Activated T-helper 2 cell treated with anti-CD3 and anti-CD28 coated beads, Interferon-gamma antibody, Interleukin-2, Interleukin-4, amounts not matched to agents 10 μg/mL and 5 μg/mL and 100 μg/mL, durations not matched to agents 14 hours and 24 hours and 36 hours (primary cell): Measurements from ENCODE around the gene LCE7A. TPM values are rescaled to one million over a fixed set of nuclear protein-coding genes. Genes with fewer than 3 reads are reported as not detected.

ENCODE experiments used
- DNase-seq: peaks from one replicate; pipeline ENCODE4 v3.0.0; 2021; ENCODE audit warnings: low spot score
- H3K27ac Mint-ChIP-seq: one replicate; pipeline ENCODE4 v1.8.0; 2021; ENCODE audit warnings: mixed read lengths
- H3K27me3 Mint-ChIP-seq: one replicate; pipeline ENCODE4 v1.8.0; 2021; ENCODE audit warnings: low read depth, mixed read lengths
- H3K36me3 Mint-ChIP-seq: one replicate; pipeline ENCODE4 v1.8.0; 2021; ENCODE audit warnings: low read depth, mixed read lengths
- H3K4me1 Mint-ChIP-seq: one replicate; pipeline ENCODE4 v1.8.0; 2021; ENCODE audit warnings: low read depth, mixed read lengths
- H3K4me3 Mint-ChIP-seq: one replicate; pipeline ENCODE4 v1.8.0; 2021; ENCODE audit warnings: low read depth, mild to moderate bottlenecking, moderate library complexity, mixed read lengths
- H3K9me3 Mint-ChIP-seq: one replicate; pipeline ENCODE4 v1.8.0; 2021; ENCODE audit warnings: mixed read lengths
- intact Hi-C: fragments of 100-400 bp; cut with micrococcal nuclease; formaldehyde crosslinking; loops from one replicate; pipeline ENCODE4 v1.15.1; 2023
- total RNA-seq: library from RNA; stranded (reverse); gene quantifications from 2 replicates; pipeline ENCODE4 v1.2.3, GENCODE V29; 2022

LCE7A gene
- total RNA-seq, 1 donor from 2014 or later, result not detected

GRCh38 chr1:152866321-152866720, 6.5 kb downstream of the LCE7A start:
- H3K27ac Mint-ChIP-seq, result no peak overlapping the region
- H3K27me3 Mint-ChIP-seq, result peaks cover 2% of the 10 kb centered on the region
- no peak overlapping the region for H3K4me3 Mint-ChIP-seq
- H3K9me3 Mint-ChIP-seq, result no peaks in the 10 kb centered on the region
- no peak for DNase-seq
- H3K36me3 Mint-ChIP-seq, result no peaks in the 10 kb centered on the region
- intact Hi-C loops, result no loop called here
- no peaks in the 10 kb centered on the region for H3K4me1 Mint-ChIP-seq

GRCh38 chr1:152869808-152870419, 10.1 kb downstream of the LCE7A start:
- no peaks in the 10 kb centered on the region for H3K4me1 Mint-ChIP-seq
- peaks cover 5% of the 10 kb centered on the region for H3K27me3 Mint-ChIP-seq
- H3K9me3 Mint-ChIP-seq, result no peaks in the 10 kb centered on the region
- H3K4me3 Mint-ChIP-seq, result no peak overlapping the region
- intact Hi-C loops, result loop anchor here (1.0 kb wide), 1 partner anchor 353 kb away; no protein-coding TSS in a partner anchor
- DNase-seq, result peak; percentile 46
- no peak overlapping the region for H3K27ac Mint-ChIP-seq
- H3K36me3 Mint-ChIP-seq, result no peaks in the 10 kb centered on the region

DNA sequence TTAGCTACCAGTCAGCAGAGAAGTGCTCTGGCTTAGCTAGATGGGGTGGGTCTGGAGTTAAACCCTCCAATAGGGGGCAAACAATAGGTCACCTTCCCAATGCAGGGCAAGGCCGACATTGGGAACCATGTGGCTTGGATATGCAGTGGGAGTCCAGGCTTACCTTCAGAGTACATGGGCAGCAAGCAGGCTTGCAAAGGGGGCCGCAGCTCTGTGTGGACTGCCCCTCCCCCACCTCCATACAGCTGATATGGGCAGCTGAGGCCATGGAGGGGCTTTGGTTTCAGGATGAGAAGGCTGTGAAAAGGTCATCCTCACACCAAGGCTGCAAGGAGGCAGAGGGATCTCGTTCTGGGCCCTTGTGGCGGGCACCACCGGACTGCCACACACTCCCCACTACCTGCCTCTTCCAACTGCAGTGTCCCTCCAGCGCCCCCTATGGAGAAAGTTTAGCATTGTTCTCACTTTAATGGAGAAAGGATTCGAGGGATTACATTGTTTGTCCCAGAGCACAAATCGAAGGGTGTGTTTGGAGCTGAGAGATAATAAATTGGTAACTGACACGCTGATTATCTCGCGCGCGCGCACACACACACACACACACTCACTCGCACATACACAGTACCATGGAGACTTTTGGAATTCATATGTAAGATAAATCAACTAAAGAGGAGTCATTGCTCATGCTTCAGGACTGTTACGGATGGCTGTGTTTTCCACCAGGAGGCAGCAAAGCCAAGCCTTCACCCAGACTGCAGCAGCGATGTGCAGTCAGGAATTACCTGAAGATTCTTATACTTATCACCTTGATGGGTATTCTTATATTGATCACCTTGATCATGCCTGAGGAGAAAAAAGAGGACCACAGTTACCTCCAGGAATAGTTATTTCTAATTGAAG, 11.3 kb downstream of the LCE7A start:
- H3K27ac Mint-ChIP-seq, result no peak overlapping the region
- H3K4me1 Mint-ChIP-seq, result no peaks in the 10 kb centered on the region
- intact Hi-C loops, result no loop called here
- no peak overlapping the region for H3K4me3 Mint-ChIP-seq
- no peaks in the 10 kb centered on the region for H3K9me3 Mint-ChIP-seq
- H3K27me3 Mint-ChIP-seq, result peaks cover 5% of the 10 kb centered on the region
- H3K36me3 Mint-ChIP-seq, result no peaks in the 10 kb centered on the region
- no peak for DNase-seq

GRCh38 chr1:152871731-152872126, 11.9 kb downstream of the LCE7A start:
- intact Hi-C loops, result no loop called here
- H3K4me3 Mint-ChIP-seq, result no peak overlapping the region
- H3K9me3 Mint-ChIP-seq, result no peaks in the 10 kb centered on the region
- no peak overlapping the region for H3K27ac Mint-ChIP-seq
- H3K27me3 Mint-ChIP-seq, result peaks cover 7% of the 10 kb centered on the region
- H3K36me3 Mint-ChIP-seq, result no peaks in the 10 kb centered on the region
- DNase-seq, result no peak
- no peaks in the 10 kb centered on the region for H3K4me1 Mint-ChIP-seq

DNA sequence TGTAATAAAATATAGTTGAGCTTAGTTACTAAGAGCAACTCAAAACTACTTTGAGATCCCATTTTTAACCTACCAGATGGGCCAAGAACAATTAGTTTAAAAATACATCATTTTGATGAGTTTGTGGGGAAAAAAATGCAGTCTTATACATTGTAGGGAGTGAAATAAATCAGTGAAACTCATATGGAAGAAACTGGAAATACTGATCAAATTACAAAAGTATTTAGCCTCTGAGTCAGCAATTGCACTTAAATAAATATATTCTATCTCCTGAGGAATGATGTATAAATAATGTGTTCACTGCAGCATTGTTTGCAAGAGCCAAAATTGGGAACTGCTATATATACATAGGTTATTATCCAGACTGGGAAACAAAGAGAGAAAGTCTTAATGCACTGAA, 13.7 kb downstream of the LCE7A start:
- Mint-ChIP-seq H3K4me1 (no peaks in the 10 kb centered on the region), H3K27me3 (peaks cover 7% of the 10 kb centered on the region), H3K4me3 (no peak overlapping the region)

DNA sequence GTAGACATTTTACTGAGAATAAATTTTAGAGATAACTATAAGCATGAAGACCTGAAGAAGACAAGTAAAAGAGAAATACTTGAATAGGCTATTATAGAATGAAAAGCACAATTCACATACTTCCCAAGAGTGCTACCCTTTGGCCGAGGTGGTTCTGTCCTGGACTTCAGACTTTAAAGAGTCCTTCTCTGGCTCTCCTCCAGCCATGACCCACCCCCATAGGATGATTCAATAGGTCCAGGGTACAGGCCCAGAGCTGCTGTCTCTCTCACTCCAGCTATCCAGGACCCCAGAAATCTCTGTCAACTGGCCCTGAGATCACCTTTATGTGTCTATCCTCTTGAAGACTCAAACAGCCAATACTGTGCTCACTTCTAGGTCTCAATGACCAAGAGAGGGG, 17.0 kb downstream of the LCE7A start:
- H3K36me3 Mint-ChIP-seq, result no peaks in the 10 kb centered on the region
- H3K4me3 Mint-ChIP-seq, result no peak overlapping the region
- intact Hi-C loops, result no loop called here
- no peaks in the 10 kb centered on the region for H3K9me3 Mint-ChIP-seq
- H3K27ac Mint-ChIP-seq, result no peak overlapping the region
- no peak for DNase-seq
- no peaks in the 10 kb centered on the region for H3K4me1 Mint-ChIP-seq
- H3K27me3 Mint-ChIP-seq, result peaks cover 3% of the 10 kb centered on the region

More for the DNA sequence above, 13.7 kb downstream of the LCE7A start:
- intact Hi-C loops, result no loop called here
- Mint-ChIP-seq H3K9me3 (no peaks in the 10 kb centered on the region), H3K27ac (no peak overlapping the region), H3K36me3 (no peaks in the 10 kb centered on the region)
- DNase-seq, result no peak

DNA sequence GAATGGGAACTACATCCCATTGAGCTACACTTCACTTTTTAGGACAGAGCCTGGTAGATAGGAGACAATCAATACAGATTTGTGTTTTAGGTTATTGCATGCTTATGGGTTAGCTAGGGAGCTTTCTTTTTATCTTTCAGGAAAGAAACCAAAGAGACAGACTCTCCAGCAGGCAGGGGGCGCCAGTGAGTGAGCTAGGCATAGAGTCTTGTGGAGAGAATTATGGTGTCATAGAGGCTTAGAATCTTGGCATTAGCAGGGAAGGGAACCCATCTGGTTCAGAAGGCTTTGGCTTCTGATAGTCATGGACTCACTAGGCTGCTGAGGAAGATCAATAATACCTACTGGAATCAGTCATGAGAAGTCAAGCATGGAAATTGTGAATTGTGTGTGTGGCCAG, 18.2 kb downstream of the LCE7A start, which contains the start of gene SMCP:
TSS of gene SMCP (plus strand) at position 281 of the 400 bp plus-strand sequence. CDS start 6,101 bp downstream, outside the sequence.
- H3K27me3 Mint-ChIP-seq, result peaks cover 3% of the 10 kb centered on the region
- no peak within 1 kb of the TSS for H3K27ac Mint-ChIP-seq
- H3K4me1 Mint-ChIP-seq, result no peaks in the 10 kb centered on the region
- DNase-seq, result no peak
- H3K9me3 Mint-ChIP-seq, result no peaks in the 10 kb centered on the region
- no peaks in the 10 kb centered on the region for H3K36me3 Mint-ChIP-seq
- intact Hi-C loops, result no loop called here
- H3K4me3 Mint-ChIP-seq, result no peak within 1 kb of the TSS

GRCh38 chr1:152879559-152880198, 19.9 kb downstream of the LCE7A start:
- H3K9me3 Mint-ChIP-seq, result no peaks in the 10 kb centered on the region
- H3K4me1 Mint-ChIP-seq, result no peaks in the 10 kb centered on the region
- intact Hi-C loops, result no loop called here

DNA sequence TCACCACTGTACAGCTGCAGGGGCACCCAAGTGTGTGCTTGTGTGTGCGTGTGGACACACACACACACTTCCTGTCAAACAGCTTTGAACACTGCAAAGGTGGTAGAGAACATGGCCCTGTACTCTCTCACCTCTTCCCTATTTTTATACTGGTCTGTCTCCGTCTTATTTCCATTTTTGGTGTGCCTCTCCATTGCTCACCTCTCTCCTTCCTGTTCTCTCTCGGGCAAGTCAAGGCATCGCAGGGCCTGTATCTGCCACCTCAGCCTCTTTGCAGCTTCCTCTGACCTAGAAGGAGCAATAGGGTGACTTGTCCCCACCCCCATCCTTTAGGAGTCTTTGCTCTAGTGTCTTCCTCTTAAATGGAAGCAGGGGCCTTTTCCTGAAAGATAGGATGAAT, 20.5 kb downstream of the LCE7A start:
- Mint-ChIP-seq H3K27ac (no peak overlapping the region), H3K36me3 (no peaks in the 10 kb centered on the region), H3K9me3 (no peaks in the 10 kb centered on the region), H3K27me3 (peaks cover 2% of the 10 kb centered on the region), H3K4me1 (no peaks in the 10 kb centered on the region), H3K4me3 (no peak overlapping the region)
- intact Hi-C loops, result no loop called here
- DNase-seq, result no peak

More at GRCh38 chr1:152879559-152880198, 19.9 kb downstream of the LCE7A start:
- DNase-seq, result no peak
- Mint-ChIP-seq H3K36me3 (no peaks in the 10 kb centered on the region), H3K4me3 (no peak overlapping the region), H3K27ac (no peak overlapping the region), H3K27me3 (peaks cover 2% of the 10 kb centered on the region)

DNA sequence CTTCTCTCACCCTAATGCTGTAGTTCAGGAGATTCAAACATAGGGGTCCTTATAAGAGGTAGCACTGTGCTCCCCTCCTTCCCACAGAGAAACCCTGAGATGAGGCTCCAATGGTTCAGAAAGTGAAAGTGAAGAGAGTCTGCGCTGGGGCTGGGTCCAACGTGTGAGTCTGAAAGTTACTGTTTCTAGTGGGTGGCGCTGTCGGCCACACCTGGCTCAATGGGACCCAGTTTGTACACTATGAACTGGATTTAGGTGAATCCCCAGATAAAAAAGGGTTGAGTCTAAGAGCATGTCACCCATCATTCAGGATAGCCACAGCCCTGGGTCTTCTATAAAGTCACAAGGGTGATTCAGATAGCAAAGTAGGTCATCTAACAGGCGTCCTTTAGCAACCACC, 21.1 kb downstream of the LCE7A start:
- Mint-ChIP-seq H3K4me3 (no peak overlapping the region), H3K27ac (no peak overlapping the region), H3K4me1 (no peaks in the 10 kb centered on the region), H3K36me3 (no peaks in the 10 kb centered on the region), H3K27me3 (peaks cover 2% of the 10 kb centered on the region), H3K9me3 (no peaks in the 10 kb centered on the region)
- intact Hi-C loops, result no loop called here
- no peak for DNase-seq

GRCh38 chr1:152884085-152884484, 24.3 kb downstream of the LCE7A start:
- H3K27ac Mint-ChIP-seq, result no peak overlapping the region
- intact Hi-C loops, result no loop called here
- H3K4me1 Mint-ChIP-seq, result no peaks in the 10 kb centered on the region
- no peak overlapping the region for H3K4me3 Mint-ChIP-seq
- H3K9me3 Mint-ChIP-seq, result no peaks in the 10 kb centered on the region
- no peaks in the 10 kb centered on the region for H3K36me3 Mint-ChIP-seq
- no peak for DNase-seq
- peaks cover 5% of the 10 kb centered on the region for H3K27me3 Mint-ChIP-seq

DNA sequence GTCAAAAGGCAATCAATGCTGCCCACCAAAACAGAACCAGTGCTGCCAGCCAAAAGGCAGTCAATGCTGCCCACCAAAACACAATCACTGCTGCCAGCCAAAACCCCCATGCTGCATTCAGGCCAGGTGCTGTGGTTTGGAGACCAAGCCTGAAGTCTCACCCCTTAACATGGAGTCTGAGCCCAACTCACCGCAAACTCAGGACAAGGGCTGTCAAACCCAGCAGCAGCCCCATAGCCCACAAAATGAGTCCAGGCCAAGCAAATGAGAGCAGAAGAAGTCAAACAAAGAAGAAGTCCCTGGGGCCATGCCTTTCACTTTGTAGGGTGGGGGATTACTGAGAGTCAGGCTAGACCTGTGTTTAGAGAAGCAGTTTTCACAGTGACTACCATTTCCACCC, 24.7 kb downstream of the LCE7A start:
- Mint-ChIP-seq H3K27me3 (peaks cover 5% of the 10 kb centered on the region), H3K27ac (no peak overlapping the region), H3K9me3 (no peaks in the 10 kb centered on the region), H3K36me3 (no peaks in the 10 kb centered on the region), H3K4me3 (no peak overlapping the region), H3K4me1 (no peaks in the 10 kb centered on the region)
- intact Hi-C loops, result no loop called here
- DNase-seq, result no peak
